K562 (cell line): ENCODE measurements around the gene IREB2. TPM values are rescaled to one million over a fixed set of nuclear protein-coding genes. Genes with fewer than 3 reads are reported as not detected.

ENCODE experiments used
- BCOR ChIP-seq: fragments of 450-650 bp; IDR thresholded peaks from 2 replicates; pipeline ENCODE4 v1.6.1; 2016
- BDP1 ChIP-seq: IDR thresholded peaks from 3 replicates; pipeline ENCODE4 v1.6.1; 2011; ENCODE audit not compliant: insufficient read length, insufficient read depth
- FOXJ2 ChIP-seq: fragments of 200-800 bp; sonication (Bioruptor generic); IDR thresholded peaks from 2 replicates; pipeline ENCODE4 v1.6.1; 2016; ENCODE audit warnings: missing genetic modification characterization, missing compliant biosample characterization
- GATAD2B ChIP-seq: fragments of 450-650 bp; IDR thresholded peaks from 2 replicates; pipeline ENCODE4 v1.6.1; 2017; ENCODE audit warnings: mild to moderate bottlenecking, borderline replicate concordance
- HIVEP1 ChIP-seq: fragments of 250-450 bp; sonication (Bioruptor Pico); IDR thresholded peaks from 2 replicates; pipeline ENCODE4 v1.4.0; 2020; ENCODE audit warnings: mild to moderate bottlenecking
- L3MBTL2 ChIP-seq: fragments of 450-650 bp; IDR thresholded peaks from 2 replicates; pipeline ENCODE4 v1.6.1; 2016; ENCODE audit warnings: mild to moderate bottlenecking, moderate library complexity
- MCM2 ChIP-seq: fragments of 450-650 bp; IDR thresholded peaks from 2 replicates; pipeline ENCODE4 v1.6.1; 2017; ENCODE audit warnings: low read depth, mild to moderate bottlenecking
- MCM3 ChIP-seq: fragments of 450-650 bp; IDR thresholded peaks from 2 replicates; pipeline ENCODE4 v1.6.1; 2016
- NFYB ChIP-seq: IDR thresholded peaks from 2 replicates; pipeline ENCODE4 v1.6.1; 2011; ENCODE audit warnings: mild to moderate bottlenecking, moderate library complexity; ENCODE audit not compliant: insufficient read length; ENCODE audit errors: extremely low read depth
- RNF2 ChIP-seq: sonication (generic); IDR thresholded peaks from 2 replicates; pipeline ENCODE4 v1.6.1; 2016
- SAFB ChIP-seq: fragments of 200-400 bp; formaldehyde crosslinking; IDR thresholded peaks from 2 replicates; pipeline ENCODE4 v1.6.1; 2017; ENCODE audit warnings: low read depth, low read length, borderline replicate concordance
- SETDB1 ChIP-seq: IDR thresholded peaks from one replicate; pipeline ENCODE4 v1.6.1; 2012; ENCODE audit warnings: low read length, control low read depth, inconsistent platforms
- TAL1 ChIP-seq: fragments of 450-650 bp; IDR thresholded peaks from 2 replicates; pipeline ENCODE4 v1.6.1; 2016; ENCODE audit warnings: mild to moderate bottlenecking
- TBP ChIP-seq: optimal IDR thresholded peaks from 2 replicates; pipeline ENCODE3; 2011; ENCODE audit warnings: low read depth, low read length, improper control_type of control experiment
- YBX1 ChIP-seq: fragments of 450-650 bp; IDR thresholded peaks from 2 replicates; pipeline ENCODE4 v1.7.1; 2016; ENCODE audit warnings: mild to moderate bottlenecking
- ZNF766 ChIP-seq: fragments of 200-800 bp; sonication (Bioruptor generic); conservative IDR thresholded peaks from 2 replicates; pipeline ENCODE4 v1.6.1; 2016; ENCODE audit warnings: missing genetic modification characterization, missing compliant biosample characterization
- polyA plus RNA-seq, 8 experiments: library from polyadenylated mRNA; depleted of rRNA in 4 of 8; stranded (reverse) in 5 of 8; unstranded in 3 of 8; fragments of >200 nt; fragmentation: Nextera tagmentation in 2 of 8; fragmentation: Illumina TruSeq in 1 of 8; extraction: Ambion mirVana in 2 of 8; extraction: Trizol in 1 of 8; gene quantifications; 2 replicates each; pipeline versions ENCODE4 v1.2.1 to v1.2.3, GENCODE V29; 2011 to 2014; ENCODE audit warnings: inconsistent platforms in 1 of 8, missing spikeins in 1 of 8
- total RNA-seq, 7 experiments: library from RNA; depleted of rRNA in 6 of 7; stranded (reverse); fragments of >200 nt in 6 of 7; fragmentation: Illumina TruSeq in 2 of 7; extraction: Trizol in 2 of 7; gene quantifications; 2 replicates each; pipeline versions ENCODE4 v1.2.1 to v1.2.3, GENCODE V29; 2011 to 2021; ENCODE audit warnings: low replicate concordance in 1 of 7
- TF ChIP-seq, protein P1 (sequence below): fragments of 450-650 bp; IDR thresholded peaks from 2 replicates; pipeline ENCODE4 v1.6.1; 2016; ENCODE audit warnings: mild to moderate bottlenecking, moderate library complexity
- TF ChIP-seq, protein P2 (sequence below): fragments of 450-650 bp; IDR thresholded peaks from 2 replicates; pipeline ENCODE4 v1.6.1; 2018; ENCODE audit warnings: mild to moderate bottlenecking, low read depth; ENCODE audit not compliant: partially characterized antibody

IREB2 gene
- total and polyA plus RNA-seq, 9 of the 15 experiments (the other 6 are each of a cell fraction or from before 2014, with no cell fraction given) = 16.8 to 61.7 (median 34.0) TPM

DNA sequence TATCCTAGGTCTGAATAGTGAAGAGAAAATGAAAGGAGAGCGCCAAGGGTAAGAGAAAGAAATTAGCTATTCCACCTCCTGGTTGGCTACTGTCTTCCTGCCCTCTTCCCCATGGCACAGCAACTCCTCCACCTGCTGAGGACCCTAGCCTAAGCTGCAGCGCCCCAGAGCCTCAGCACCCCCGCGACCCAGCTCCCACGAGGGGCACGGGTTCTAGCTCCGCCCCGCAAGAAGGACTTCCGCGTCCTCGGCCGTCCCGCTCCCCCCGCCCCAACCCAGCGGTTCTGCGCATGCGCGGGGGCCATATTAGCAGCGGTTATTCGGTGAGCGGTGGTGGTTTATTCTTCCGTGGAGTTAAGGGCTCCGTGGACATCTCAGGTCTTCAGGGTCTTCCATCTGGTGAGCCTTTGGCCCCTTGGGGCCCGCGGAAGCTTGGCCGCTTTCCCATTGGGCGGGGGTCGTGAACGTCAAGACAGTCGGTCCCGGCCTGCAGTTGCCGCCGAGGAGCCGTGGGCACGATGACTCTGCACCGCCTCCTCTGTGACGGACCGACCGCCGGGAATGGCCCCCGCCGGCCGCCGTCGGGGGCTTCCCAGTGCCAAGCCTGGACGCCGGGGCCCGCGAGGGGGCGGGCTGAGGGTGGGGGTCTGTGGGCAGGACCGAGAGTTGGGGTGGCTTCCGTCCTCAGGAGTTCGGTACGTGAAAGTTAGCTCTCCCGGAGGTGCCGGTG is 102.3 kb downstream of the IREB2 start, which contains the start of gene PSMA4 (continued):
- TF ChIP-seq FOXJ2 (tag) (no peak), MCM2 (no peak), YBX1 (no peak), RNF2 (no peak), HIVEP1 (CRISPR knock-in tag) (no peak), BDP1 (no peak), L3MBTL2 (peak; percentile 53), NFYB (no peak), BCOR (no peak), TBP (peak; percentile 82), TAL1 (no peak), GATAD2B (peak; percentile 12; the same call in 1 of the 2 replicates), ZNF766 (peak; percentile 68), MCM3 (no peak), SETDB1 (no peak), SAFB (no peak)
- TF ChIP-seq, protein P1, sequence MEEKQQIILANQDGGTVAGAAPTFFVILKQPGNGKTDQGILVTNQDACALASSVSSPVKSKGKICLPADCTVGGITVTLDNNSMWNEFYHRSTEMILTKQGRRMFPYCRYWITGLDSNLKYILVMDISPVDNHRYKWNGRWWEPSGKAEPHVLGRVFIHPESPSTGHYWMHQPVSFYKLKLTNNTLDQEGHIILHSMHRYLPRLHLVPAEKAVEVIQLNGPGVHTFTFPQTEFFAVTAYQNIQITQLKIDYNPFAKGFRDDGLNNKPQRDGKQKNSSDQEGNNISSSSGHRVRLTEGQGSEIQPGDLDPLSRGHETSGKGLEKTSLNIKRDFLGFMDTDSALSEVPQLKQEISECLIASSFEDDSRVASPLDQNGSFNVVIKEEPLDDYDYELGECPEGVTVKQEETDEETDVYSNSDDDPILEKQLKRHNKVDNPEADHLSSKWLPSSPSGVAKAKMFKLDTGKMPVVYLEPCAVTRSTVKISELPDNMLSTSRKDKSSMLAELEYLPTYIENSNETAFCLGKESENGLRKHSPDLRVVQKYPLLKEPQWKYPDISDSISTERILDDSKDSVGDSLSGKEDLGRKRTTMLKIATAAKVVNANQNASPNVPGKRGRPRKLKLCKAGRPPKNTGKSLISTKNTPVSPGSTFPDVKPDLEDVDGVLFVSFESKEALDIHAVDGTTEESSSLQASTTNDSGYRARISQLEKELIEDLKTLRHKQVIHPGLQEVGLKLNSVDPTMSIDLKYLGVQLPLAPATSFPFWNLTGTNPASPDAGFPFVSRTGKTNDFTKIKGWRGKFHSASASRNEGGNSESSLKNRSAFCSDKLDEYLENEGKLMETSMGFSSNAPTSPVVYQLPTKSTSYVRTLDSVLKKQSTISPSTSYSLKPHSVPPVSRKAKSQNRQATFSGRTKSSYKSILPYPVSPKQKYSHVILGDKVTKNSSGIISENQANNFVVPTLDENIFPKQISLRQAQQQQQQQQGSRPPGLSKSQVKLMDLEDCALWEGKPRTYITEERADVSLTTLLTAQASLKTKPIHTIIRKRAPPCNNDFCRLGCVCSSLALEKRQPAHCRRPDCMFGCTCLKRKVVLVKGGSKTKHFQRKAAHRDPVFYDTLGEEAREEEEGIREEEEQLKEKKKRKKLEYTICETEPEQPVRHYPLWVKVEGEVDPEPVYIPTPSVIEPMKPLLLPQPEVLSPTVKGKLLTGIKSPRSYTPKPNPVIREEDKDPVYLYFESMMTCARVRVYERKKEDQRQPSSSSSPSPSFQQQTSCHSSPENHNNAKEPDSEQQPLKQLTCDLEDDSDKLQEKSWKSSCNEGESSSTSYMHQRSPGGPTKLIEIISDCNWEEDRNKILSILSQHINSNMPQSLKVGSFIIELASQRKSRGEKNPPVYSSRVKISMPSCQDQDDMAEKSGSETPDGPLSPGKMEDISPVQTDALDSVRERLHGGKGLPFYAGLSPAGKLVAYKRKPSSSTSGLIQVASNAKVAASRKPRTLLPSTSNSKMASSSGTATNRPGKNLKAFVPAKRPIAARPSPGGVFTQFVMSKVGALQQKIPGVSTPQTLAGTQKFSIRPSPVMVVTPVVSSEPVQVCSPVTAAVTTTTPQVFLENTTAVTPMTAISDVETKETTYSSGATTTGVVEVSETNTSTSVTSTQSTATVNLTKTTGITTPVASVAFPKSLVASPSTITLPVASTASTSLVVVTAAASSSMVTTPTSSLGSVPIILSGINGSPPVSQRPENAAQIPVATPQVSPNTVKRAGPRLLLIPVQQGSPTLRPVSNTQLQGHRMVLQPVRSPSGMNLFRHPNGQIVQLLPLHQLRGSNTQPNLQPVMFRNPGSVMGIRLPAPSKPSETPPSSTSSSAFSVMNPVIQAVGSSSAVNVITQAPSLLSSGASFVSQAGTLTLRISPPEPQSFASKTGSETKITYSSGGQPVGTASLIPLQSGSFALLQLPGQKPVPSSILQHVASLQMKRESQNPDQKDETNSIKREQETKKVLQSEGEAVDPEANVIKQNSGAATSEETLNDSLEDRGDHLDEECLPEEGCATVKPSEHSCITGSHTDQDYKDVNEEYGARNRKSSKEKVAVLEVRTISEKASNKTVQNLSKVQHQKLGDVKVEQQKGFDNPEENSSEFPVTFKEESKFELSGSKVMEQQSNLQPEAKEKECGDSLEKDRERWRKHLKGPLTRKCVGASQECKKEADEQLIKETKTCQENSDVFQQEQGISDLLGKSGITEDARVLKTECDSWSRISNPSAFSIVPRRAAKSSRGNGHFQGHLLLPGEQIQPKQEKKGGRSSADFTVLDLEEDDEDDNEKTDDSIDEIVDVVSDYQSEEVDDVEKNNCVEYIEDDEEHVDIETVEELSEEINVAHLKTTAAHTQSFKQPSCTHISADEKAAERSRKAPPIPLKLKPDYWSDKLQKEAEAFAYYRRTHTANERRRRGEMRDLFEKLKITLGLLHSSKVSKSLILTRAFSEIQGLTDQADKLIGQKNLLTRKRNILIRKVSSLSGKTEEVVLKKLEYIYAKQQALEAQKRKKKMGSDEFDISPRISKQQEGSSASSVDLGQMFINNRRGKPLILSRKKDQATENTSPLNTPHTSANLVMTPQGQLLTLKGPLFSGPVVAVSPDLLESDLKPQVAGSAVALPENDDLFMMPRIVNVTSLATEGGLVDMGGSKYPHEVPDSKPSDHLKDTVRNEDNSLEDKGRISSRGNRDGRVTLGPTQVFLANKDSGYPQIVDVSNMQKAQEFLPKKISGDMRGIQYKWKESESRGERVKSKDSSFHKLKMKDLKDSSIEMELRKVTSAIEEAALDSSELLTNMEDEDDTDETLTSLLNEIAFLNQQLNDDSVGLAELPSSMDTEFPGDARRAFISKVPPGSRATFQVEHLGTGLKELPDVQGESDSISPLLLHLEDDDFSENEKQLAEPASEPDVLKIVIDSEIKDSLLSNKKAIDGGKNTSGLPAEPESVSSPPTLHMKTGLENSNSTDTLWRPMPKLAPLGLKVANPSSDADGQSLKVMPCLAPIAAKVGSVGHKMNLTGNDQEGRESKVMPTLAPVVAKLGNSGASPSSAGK = peak; percentile 51; the same call in 1 of the 2 replicates
- TF ChIP-seq, protein P2, sequence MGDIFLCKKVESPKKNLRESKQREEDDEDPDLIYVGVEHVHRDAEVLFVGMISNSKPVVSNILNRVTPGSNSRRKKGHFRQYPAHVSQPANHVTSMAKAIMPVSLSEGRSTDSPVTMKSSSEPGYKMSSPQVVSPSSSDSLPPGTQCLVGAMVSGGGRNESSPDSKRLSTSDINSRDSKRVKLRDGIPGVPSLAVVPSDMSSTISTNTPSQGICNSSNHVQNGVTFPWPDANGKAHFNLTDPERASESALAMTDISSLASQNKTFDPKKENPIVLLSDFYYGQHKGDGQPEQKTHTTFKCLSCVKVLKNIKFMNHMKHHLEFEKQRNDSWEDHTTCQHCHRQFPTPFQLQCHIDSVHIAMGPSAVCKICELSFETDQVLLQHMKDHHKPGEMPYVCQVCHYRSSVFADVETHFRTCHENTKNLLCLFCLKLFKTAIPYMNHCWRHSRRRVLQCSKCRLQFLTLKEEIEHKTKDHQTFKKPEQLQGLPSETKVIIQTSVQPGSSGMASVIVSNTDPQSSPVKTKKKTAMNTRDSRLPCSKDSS = no peak
